HG02623 (cell line): ENCODE results near the gene GRK6.
"Not testable (repeated sequence)": the region's sequence is repeated elsewhere in the genome, so short reads cannot be mapped to it uniquely, and the experiment has no call there.

ENCODE experiments used
- ATAC-seq: cut with Tn5 transposase; IDR thresholded peaks from one replicate; pipeline ENCODE4 v1.9.1; 2021; ENCODE audit warnings: moderate library complexity; ENCODE audit not compliant: unreplicated experiment

The GRK6 gene

DNA sequence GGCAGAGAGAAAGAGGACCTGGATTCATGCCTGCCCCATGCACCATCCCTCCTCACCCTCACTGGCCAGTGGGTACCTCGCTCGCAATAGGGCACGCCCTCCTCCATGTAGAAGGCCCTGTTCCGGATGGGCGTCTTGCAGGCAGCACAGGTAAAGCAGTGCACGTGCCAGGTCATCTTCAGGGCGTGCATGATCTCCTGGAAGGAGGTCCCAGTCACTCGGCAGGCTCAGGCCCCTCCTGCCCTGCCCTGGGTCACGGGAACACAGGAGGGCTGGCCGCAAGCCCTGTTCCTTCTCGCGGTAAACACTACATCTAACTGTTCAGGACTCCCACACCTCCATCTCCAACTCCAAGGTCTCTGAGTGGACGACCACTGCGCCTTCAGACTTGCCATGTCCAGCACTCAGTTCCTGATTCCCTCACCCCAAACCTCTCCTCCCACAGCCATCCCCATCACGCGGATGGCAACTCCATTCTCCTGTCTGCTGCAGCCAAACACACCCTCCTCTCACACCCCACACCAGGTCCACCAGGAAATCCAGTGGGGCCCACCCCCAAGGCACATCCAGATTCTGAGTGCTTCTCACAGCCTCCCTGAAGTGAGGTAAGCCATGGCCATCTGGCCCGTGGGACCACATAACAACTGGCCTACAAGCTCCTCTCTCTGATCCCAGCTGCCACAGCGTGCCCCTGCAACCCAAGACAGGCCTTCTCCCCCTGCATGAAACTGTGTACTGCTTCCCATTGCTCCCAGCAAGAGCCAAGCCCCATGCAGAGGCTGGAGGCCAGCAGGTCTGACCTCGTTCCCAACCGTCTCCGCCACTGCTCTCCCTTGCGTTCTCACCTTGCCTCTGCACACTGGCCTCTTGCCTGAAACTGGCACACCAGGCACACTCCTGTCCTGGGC lies 57.8 kb downstream of the GRK6 start:
- no peak for ATAC-seq

DNA sequence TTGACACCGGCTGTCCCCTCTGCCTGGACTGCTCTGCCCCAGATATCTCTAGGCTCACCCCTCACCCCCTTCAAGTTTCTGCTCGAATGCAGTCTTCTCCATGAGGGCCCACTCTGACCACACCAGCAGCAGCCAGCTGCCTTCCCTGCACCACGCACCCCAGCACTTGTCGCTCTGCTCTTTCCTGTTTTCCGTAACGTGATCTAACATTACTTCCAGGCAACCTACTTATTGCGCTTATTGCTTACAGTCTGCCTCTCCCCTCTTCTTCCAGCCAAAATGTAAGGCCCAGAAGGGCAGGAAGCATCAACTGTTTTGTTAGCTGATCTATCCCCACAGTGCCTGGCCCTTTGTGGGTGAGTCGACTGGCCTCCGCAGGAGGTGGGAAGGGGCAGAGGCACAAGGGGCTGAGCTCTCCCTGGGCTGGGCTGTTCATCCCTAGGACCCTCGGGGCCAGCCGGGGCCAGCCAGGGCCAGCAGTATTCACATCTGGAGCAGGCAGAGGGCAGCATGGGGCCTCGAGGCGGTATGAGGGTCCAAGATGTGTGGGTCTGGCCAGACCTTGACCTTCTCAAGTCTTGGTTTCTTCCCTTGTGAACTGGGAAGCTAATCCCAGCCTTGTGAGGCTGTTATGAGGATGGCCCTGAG lies 58.5 kb downstream of the GRK6 start:
- ATAC-seq: no peak

DNA sequence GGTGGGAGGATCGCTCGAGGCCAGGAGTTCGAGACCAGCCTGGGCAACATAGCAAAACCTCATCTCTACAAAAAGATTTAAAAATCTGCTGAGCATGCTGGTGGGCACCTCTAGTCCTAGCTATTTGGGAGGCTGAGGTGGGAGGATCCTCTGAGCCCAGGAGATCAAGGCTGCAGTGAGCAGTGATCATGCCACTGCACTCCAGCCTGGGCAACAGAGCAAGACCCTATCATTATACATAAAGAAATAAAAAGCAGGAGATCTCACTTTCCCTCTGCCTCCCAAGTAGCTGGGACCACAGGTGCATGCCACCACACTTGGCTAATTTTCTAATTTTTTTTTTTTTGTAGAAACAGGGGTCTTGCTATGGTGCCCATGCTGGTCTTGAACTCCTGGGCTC lies 59.3 kb downstream of the GRK6 start:
- not testable (repeated sequence) for ATAC-seq

DNA sequence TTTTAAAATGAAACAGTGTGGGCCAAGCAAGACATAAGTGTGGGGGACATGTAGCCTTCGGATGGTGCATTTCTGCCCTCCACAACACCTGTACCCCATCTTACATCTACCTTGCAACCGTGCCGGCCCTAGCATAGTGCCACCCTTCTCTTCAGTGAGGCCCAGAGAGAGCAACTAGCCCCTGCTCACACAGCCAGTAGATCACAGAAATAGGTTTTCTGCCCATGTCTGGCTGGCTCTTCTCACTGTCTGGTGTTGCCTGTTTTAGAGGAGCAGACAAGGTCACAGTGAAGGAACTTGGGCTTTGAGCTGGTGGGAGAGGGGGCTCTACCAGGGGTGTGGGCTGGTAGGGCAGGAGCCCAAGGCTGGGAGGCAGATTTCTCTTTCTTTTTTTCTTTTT lies 59.8 kb downstream of the GRK6 start:
- no peak for ATAC-seq

DNA sequence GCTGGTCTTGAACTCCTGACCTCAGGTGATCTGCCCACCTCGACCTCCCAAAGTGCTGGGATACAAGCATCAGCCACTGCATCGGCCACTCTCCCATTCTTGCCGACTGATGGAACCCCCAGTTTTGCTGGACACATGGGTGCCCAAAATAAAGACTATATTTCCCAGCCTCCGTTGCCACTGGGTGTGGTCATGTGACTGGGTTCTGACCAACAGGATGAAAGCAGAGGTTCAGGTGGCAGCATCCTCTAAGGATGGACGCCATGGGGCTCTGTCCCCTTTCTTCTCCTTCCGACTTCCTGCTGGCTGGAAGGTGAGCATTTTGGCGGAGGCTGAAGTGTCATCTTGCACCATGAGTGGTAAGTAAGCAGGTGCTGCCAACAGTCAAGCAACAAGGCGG lies 60.7 kb downstream of the GRK6 start:
- ATAC-seq: no peak

DNA sequence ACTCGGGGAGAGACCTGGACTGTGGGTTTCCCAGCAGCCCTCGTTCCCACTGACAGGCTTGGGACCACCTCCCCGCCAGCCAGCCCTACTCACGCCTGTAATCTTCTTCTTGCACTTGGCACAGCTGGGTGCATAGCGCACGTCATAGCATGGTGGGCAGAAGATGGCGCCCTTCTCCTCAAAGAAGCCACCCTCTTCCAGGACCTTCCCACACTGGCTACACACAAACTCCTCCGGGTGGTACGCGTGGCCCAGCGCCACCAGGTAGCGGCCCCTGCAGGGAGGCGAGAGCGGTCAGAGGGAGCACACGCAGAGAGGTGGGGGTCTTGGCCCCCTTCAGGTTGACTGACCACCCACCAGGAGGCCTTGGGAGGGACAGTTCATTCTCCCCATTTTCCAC lies 61.5 kb downstream of the GRK6 start:
- ATAC-seq: no peak

DNA sequence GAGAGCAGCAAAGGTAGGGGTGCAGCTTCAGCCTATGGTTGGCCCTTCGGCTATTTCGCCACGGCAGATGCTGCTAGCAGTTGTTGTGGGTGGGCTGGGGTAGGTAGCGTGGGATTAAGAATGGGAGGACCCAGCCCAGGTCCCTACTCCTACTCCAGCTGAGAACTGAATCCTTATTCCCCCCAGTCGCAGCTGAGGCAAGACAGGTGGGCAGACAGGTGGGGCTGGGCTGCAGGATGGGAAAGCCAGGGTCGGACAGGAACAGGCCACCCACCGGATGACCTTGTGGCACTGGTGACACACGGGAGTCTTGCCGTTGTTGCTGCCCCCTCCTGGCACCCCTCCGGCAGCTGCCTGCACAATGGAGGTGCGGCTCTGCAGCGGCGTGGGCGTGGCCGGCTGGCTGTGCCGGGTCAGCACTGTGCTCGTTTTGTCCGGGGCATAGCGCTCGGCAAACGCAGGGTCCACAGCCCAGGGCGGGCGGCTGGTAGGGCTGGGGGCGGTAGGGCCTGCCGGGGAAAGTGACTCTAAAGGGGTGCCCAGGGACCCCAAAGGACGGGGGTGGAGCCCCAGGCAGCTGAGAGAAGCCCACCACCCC lies 62.7 kb downstream of the GRK6 start:
- ATAC-seq: no peak

DNA sequence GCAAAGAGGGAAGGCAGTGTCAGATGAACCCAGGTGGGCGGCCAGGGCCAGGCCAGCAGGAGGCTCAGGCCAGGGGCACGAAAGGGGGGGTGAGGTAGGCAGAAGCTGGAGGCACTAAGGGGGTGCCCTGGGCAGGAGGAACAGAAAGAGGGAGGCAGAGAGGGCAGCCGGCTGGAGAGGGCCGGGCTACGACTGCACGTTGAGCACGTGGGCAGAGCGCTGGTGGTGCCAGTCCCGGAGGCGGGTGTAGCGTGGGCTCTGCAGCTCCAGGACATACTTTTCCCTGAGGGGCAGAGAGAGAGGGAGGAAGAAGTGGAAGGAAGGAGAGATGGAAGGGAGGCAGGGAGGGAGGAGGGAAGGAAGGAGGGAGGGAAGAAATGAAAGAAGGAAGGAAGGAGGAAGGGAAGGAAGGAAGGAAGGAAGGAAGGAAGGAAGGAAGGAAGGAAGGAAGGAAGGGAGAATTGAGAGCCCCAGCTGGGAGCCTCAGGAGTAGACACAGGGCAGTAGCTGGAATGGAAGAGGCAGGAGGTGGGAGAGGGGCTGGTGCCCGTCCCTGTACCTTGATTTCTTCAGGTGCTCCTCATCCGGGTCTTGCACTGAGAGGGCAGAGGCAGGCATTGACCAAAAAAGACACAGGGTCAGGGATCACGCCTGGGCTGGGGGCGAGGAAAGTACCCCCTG lies 64.0 kb downstream of the GRK6 start:
- no peak for ATAC-seq

DNA sequence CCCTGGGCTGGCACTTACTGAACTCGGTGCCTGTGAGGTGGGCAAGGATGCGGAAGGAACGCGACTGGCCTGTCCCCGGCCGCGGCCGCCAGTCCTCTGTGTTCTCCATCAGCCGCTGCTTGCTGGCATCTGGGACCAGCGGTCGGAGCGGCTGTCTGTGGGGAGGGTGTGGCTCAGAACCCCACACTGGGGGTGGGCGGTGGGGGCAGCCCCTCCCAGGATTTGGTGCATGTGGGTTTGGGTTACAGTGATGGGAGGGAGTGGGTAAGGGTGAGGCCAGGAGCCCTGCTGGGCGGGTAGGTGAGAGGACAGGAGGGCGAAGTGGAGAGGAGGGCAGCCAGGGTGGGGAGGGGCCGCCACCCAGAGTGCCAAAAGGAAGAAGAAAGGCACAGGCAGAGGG lies 64.5 kb downstream of the GRK6 start:
- ATAC-seq: no peak

DNA sequence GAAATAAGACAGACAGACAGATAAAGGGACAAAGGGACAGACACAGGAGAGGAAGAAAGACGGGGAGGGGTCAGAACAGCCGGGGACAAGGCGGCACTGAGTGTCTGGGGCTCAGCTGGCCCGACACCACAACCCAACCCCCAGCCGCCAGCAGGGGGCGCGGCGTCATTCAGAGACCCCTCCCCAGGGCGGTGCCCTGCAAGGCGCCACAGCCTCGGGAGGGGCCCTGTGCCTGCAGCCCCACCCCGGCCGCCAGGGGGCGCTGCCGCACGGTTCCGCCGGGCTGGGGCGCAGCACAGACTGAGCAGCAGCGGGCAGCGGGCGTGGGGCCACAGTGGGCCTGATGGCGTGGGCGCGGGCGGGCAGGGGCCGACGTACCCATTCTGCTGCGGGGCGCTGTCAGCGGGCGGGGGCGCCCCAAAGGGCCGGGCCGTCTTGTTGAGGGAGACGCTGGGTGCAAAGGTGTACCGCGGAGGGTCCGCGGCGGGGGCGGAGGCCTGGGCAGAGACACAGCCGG lies 65.0 kb downstream of the GRK6 start:
- ATAC-seq: no peak

DNA sequence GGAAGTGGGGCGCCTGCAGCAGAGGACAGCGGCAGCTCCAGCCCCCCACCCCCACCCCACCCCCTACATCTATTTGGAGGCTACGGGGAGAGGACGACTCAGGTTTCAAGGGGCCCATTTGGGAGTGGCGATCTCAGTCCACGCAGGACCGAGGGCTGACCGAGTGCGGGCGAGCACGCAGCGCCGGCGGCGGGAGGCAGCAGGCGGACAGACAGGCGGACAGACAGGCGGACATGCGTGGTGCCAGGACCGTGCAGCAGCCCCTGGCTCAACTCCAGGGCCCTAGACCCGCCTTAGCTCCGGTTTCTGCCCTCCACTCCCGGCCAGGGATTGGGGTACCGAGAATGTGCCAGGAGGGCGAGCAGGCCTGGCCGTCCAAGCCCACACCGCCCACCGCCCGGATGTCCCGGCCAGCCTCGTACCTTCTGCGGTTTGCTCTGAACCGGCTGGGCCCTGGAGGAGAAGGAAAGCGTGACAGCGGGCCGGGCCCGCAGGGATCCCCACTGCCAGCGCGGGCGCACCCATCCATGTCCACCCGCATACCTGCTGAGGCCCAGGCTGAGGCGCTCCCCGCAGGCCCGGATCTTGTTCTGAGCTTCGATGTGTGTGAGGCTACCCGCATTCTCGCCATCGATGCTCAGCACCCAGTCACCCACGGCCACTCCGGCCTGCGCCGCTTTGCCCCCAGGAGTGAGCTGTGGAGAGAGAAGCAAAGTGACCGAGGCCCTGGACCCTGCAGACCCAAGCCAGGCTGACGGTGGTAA lies 65.7 kb downstream of the GRK6 start:
- no peak for ATAC-seq
